GM12873 (cell line): ENCODE measurements around the gene MACROD2.

Experiments used
- TF ChIP-seq, protein P1 (sequence below): IDR thresholded peaks from 2 replicates; pipeline ENCODE4 v1.5.1; 2012; ENCODE audit warnings: low read depth, mild to moderate bottlenecking, moderate library complexity, low read length, control low read depth; ENCODE audit not compliant: insufficient read depth; ENCODE audit errors: missing control alignments

The MACROD2 gene

DNA sequence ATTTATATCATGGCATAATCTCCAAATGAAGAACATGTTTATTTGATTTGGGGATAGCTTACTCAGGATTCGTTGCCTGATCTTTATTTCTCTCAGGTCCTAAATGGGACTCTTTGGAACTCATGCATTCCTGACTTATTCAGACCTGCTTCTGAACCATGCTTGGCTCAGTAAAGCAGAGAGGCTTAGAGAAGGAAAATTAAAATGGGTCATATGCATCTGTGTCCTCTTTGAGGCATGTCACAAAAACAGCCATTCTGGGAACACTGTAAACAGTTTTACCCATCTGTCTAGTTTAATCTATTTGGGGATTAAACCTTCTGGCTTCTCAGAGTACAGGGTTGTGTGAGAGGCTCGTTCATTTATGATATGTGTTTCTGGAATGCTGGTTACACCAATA, 1560.6 kb downstream of the MACROD2 start:
- TF ChIP-seq, protein P1, sequence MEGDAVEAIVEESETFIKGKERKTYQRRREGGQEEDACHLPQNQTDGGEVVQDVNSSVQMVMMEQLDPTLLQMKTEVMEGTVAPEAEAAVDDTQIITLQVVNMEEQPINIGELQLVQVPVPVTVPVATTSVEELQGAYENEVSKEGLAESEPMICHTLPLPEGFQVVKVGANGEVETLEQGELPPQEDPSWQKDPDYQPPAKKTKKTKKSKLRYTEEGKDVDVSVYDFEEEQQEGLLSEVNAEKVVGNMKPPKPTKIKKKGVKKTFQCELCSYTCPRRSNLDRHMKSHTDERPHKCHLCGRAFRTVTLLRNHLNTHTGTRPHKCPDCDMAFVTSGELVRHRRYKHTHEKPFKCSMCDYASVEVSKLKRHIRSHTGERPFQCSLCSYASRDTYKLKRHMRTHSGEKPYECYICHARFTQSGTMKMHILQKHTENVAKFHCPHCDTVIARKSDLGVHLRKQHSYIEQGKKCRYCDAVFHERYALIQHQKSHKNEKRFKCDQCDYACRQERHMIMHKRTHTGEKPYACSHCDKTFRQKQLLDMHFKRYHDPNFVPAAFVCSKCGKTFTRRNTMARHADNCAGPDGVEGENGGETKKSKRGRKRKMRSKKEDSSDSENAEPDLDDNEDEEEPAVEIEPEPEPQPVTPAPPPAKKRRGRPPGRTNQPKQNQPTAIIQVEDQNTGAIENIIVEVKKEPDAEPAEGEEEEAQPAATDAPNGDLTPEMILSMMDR, result no peak

DNA sequence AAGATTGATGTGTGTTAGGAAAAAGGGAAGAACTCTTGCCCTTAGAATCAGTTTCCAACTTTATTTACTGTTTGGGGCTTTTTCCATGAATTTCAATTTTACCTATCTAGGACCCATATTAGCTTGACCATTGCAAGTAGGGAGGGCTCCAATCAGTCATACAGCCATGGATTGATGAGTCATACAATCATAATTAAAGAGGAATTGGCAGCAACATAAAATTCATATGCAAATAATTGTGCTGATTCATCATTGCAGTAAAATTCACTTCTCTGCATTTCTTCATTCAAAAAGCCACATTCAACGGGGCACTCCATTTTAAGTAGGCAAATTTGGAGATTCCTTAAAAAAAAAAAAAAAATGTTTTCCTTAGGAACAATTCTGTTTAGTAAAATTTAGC, 1561.6 kb downstream of the MACROD2 start:
- TF ChIP-seq, protein P1, result no peak

GRCh38 chr20:15561070-15561569, 1565.8 kb downstream of the MACROD2 start:
- TF ChIP-seq, protein P1, result no peak

- TF ChIP-seq, protein P1, result no peak
Measured at GRCh38 chr20:15561707-15562404, 1566.5 kb downstream of the MACROD2 start.

DNA sequence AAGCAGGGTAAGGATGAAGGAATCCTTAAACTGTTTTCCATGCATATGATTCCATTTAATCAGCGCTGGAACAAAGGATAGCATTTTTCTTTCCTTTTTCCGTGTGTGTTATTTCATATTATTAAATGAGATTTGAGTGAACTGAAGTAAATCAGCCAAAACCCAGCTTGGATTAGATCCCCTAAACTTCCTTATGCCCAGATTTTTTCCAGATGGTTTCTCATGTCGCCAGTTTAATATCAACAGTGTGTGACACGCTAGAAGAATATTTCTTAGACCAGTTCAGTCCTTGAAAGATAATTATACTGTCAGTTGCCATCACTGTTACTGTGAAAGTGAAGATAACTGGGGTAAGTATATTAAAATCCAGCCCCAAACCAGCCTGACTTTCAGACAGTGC, 1568.5 kb downstream of the MACROD2 start:
- TF ChIP-seq, protein P1, result no peak

GRCh38 chr20:15564981-15565380, 1569.7 kb downstream of the MACROD2 start:
- TF ChIP-seq, protein P1, result no peak

DNA sequence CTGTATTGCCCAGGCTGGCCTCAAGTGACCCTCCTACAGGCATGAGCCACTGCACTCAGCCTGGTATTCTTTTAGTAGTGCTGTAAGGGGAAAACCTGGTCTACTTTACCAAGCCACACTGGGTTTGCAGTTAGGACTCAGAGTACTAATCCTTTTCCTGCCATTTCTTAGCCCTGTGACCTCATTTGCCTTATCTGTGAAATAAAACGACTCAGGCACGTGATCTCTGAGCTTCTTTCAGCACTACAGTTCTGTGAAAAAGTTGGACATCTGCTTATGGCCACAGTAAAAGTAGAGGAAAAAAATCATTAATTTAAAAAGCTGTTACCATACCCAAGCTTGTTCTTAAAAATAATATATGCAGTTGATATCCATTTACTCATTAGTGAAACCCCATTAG, 1570.5 kb downstream of the MACROD2 start:
- TF ChIP-seq, protein P1, result no peak

- TF ChIP-seq, protein P1, result no peak
Measured at GRCh38 chr20:15567219-15567618, 1571.9 kb downstream of the MACROD2 start.
